WTC11 (cell line): ENCODE results near the gene ANGEL1. TPM values are rescaled to one million over a fixed set of nuclear protein-coding genes. Genes with fewer than 3 reads are reported as not detected.

Experiments used
- ATAC-seq: fragments of 200-7000 bp; cut with Tn5 transposase; 2 replicates; pipeline ENCODE4 v1.10.0; 2021; ENCODE audit warnings: mild to moderate bottlenecking, moderate library complexity
- CTCF ChIA-PET: fragments of 300-600 bp; sonication (Branson Sonifier 250); formaldehyde crosslinking; loops from one replicate; lab custom pipeline; 2021; ENCODE audit warnings: antibody characterized with exemption; lab: Charles Lee
- POLR2A ChIA-PET: fragments of 350-600 bp; sonication (Branson Sonifier 250); formaldehyde crosslinking; loops from one replicate; lab custom pipeline; 2021; ENCODE audit warnings: antibody characterized with exemption; lab: Charles Lee
- DNase-seq: peaks from one replicate; pipeline ENCODE4 v3.0.0; 2021; ENCODE audit warnings: low spot score
- H3K27ac Mint-ChIP-seq: 2 replicates; pipeline ENCODE4 v1.8.0; 2021; ENCODE audit warnings: mixed read lengths
- H3K27me3 Mint-ChIP-seq: 2 replicates; pipeline ENCODE4 v1.8.0; 2021; ENCODE audit warnings: low read depth, mild to moderate bottlenecking, moderate library complexity, mixed read lengths
- H3K36me3 Mint-ChIP-seq: 2 replicates; pipeline ENCODE4 v1.8.0; 2021; ENCODE audit warnings: mixed read lengths
- H3K4me1 Mint-ChIP-seq: 2 replicates; pipeline ENCODE4 v1.8.0; 2022; ENCODE audit warnings: mixed read lengths
- H3K4me3 Mint-ChIP-seq: 2 replicates; pipeline ENCODE4 v1.8.0; 2021; ENCODE audit warnings: mild to moderate bottlenecking, moderate library complexity, mixed read lengths
- H3K9me3 Mint-ChIP-seq: 2 replicates; pipeline ENCODE4 v1.8.0; 2021; ENCODE audit warnings: mixed read lengths
- E2F1 ChIP-seq: sonication (generic); formaldehyde crosslinking; IDR thresholded peaks from 2 replicates; pipeline ENCODE4 v1.8.0; 2022; ENCODE audit warnings: mild to moderate bottlenecking, missing genetic modification reagents
- EMX1 ChIP-seq: fragments of 250-450 bp; sonication (Bioruptor Pico); IDR thresholded peaks from 2 replicates; pipeline ENCODE4 v1.8.0; 2021; ENCODE audit warnings: mild to moderate bottlenecking
- FOXJ3 ChIP-seq: sonication (generic); formaldehyde crosslinking; IDR thresholded peaks from 2 replicates; pipeline ENCODE4 v1.9.0; 2021; ENCODE audit warnings: missing genetic modification reagents, mild to moderate bottlenecking, borderline replicate concordance
- FOXK1 ChIP-seq: sonication (generic); formaldehyde crosslinking; IDR thresholded peaks from 2 replicates; pipeline ENCODE4 v1.8.0; 2022; ENCODE audit warnings: mild to moderate bottlenecking, moderate library complexity, missing genetic modification reagents
- JUN ChIP-seq: sonication (generic); formaldehyde crosslinking; IDR thresholded peaks from 2 replicates; pipeline ENCODE4 v1.8.0; 2023; ENCODE audit warnings: mild to moderate bottlenecking, missing genetic modification reagents
- KAT7 ChIP-seq: sonication (generic); formaldehyde crosslinking; IDR thresholded peaks from 2 replicates; pipeline ENCODE4 v1.8.1; 2023; ENCODE audit warnings: missing genetic modification reagents, mild to moderate bottlenecking, borderline replicate concordance
- OVOL2 ChIP-seq: fragments of 250-450 bp; sonication (Bioruptor Pico); IDR thresholded peaks from 2 replicates; pipeline ENCODE4 v1.9.0; 2021; ENCODE audit warnings: mild to moderate bottlenecking, borderline replicate concordance
- PREB ChIP-seq: sonication (generic); formaldehyde crosslinking; IDR thresholded peaks from 2 replicates; pipeline ENCODE4 v1.8.1; 2022; ENCODE audit warnings: mild to moderate bottlenecking, missing genetic modification reagents, moderate library complexity, borderline replicate concordance
- SMAD3 ChIP-seq: sonication (generic); formaldehyde crosslinking; IDR thresholded peaks from 2 replicates; pipeline ENCODE4 v1.8.0; 2022; ENCODE audit warnings: missing genetic modification reagents, mild to moderate bottlenecking, borderline replicate concordance
- SMAD4 ChIP-seq: sonication (generic); formaldehyde crosslinking; IDR thresholded peaks from 2 replicates; pipeline ENCODE4 v1.8.0; 2022; ENCODE audit warnings: mild to moderate bottlenecking, missing genetic modification reagents
- SOX15 ChIP-seq: fragments of 250-450 bp; sonication (Bioruptor Pico); IDR thresholded peaks from 2 replicates; pipeline ENCODE4 v1.9.0; 2021; ENCODE audit warnings: mild to moderate bottlenecking
- TCF7 ChIP-seq: sonication (generic); formaldehyde crosslinking; IDR thresholded peaks from 2 replicates; pipeline ENCODE4 v1.8.0; 2022; ENCODE audit warnings: mild to moderate bottlenecking, low read depth, missing genetic modification reagents, moderate library complexity
- TP53 ChIP-seq: sonication (generic); formaldehyde crosslinking; IDR thresholded peaks from 2 replicates; pipeline ENCODE4 v1.8.1; 2023; ENCODE audit warnings: mild to moderate bottlenecking, missing genetic modification reagents
- ZNF121 ChIP-seq: sonication (generic); formaldehyde crosslinking; IDR thresholded peaks from 2 replicates; pipeline ENCODE4 v1.8.0; 2023; ENCODE audit warnings: missing genetic modification reagents
- ZNF416 ChIP-seq: fragments of 250-450 bp; sonication (Bioruptor Pico); IDR thresholded peaks from 2 replicates; pipeline ENCODE4 v1.9.0; 2021; ENCODE audit warnings: mild to moderate bottlenecking, inconsistent platforms
- ZSCAN18 ChIP-seq: fragments of 250-450 bp; sonication (Bioruptor Pico); IDR thresholded peaks from 2 replicates; pipeline ENCODE4 v2.1.2; 2022; ENCODE audit warnings: mild to moderate bottlenecking, moderate library complexity
- total RNA-seq: library from RNA; stranded (reverse); gene quantifications from 3 replicates; pipeline ENCODE4 v1.2.3, GENCODE V29; 2021
- TF ChIP-seq, protein P1 (sequence below): sonication (generic); formaldehyde crosslinking; IDR thresholded peaks from 2 replicates; pipeline ENCODE4 v1.8.0; 2022; ENCODE audit warnings: mild to moderate bottlenecking, missing genetic modification reagents
- TF ChIP-seq, protein P2 (sequence below): sonication (generic); formaldehyde crosslinking; IDR thresholded peaks from 2 replicates; pipeline ENCODE4 v1.8.1; 2023; ENCODE audit warnings: mild to moderate bottlenecking, missing genetic modification reagents, moderate library complexity
- TF ChIP-seq, protein P3 (sequence below): sonication (generic); formaldehyde crosslinking; IDR thresholded peaks from 2 replicates; pipeline ENCODE4 v1.8.1; 2023; ENCODE audit warnings: mild to moderate bottlenecking, missing genetic modification reagents

ANGEL1 gene
- total RNA-seq, 1 experiment from 2014 or later = 29.7 TPM

DNA sequence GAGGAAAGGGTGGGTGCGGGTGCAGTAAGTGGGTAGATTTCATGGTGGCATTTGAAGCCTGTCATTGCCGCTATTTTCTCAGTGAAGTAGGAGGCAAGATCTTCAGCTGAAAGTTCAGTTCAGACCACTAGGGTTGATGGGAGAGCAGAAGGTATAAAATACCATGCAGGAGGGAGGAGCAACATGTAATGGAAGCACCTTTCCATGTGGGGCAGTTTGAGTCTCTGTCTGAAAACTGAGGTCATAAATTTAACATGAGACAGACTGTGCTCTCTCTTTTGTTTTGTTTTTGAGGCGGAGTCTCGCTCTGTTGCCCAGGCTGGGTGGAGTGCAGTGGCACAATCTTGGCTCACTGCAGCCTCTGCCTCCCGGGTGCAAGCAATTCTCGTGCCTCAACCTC, 36.2 kb upstream of the ANGEL1 start:
- no peak overlapping the region for H3K4me3 Mint-ChIP-seq
- no peaks in the 10 kb centered on the region for H3K4me1 Mint-ChIP-seq
- TF ChIP-seq OVOL2 (CRISPR knock-in tag) (no peak), ZNF121 (CRISPR knock-in tag) (0 out of 2 replicates have a peak, but pooled peaks have one; percentile 38)
- no peaks in the 10 kb centered on the region for H3K9me3 Mint-ChIP-seq
- no peak overlapping the region for H3K27ac Mint-ChIP-seq
- ATAC-seq = peak; percentile 72
- no peak for DNase-seq
- no peaks in the 10 kb centered on the region for H3K36me3 Mint-ChIP-seq
- H3K27me3 Mint-ChIP-seq = no peaks in the 10 kb centered on the region
- POLR2A ChIA-PET = no interaction called here
- CTCF ChIA-PET = interaction anchor here (1.0 to 1.4 kb wide), 4 partner anchors 27 to 222 kb away, joined by 3 to 7 read pairs (median 4); no protein-coding TSS in a partner anchor

- no peak for TF ChIP-seq EMX1 (CRISPR knock-in tag)
- POLR2A ChIA-PET = no interaction called here
- H3K4me1 Mint-ChIP-seq = no peaks in the 10 kb centered on the region
- no peak overlapping the region for H3K27ac Mint-ChIP-seq
- no peak overlapping the region for H3K4me3 Mint-ChIP-seq
- no peaks in the 10 kb centered on the region for H3K27me3 Mint-ChIP-seq
- ATAC-seq (no peak), DNase-seq (no peak)
- H3K36me3 Mint-ChIP-seq = no peaks in the 10 kb centered on the region
- CTCF ChIA-PET = interaction anchor here (0.8 to 1.7 kb wide), 2 partner anchors 17 to 62 kb away, joined by 4 to 5 read pairs; no protein-coding TSS in a partner anchor
- H3K9me3 Mint-ChIP-seq = no peaks in the 10 kb centered on the region
These were observed 33.8 kb upstream of the ANGEL1 start for GRCh38 chr14:76846331-76847047.

GRCh38 chr14:76844223-76844622, 31.5 kb upstream of the ANGEL1 start:
- H3K27me3 Mint-ChIP-seq = no peaks in the 10 kb centered on the region
- TF ChIP-seq FOXK1 (CRISPR knock-in tag) = no peak
- TF ChIP-seq SMAD4 (CRISPR knock-in tag) = no peak
- no peak for TF ChIP-seq SMAD3
- TF ChIP-seq KAT7 (CRISPR knock-in tag) = no peak
- TF ChIP-seq PREB = no peak
- no peak for TF ChIP-seq JUN
- TF ChIP-seq ZNF416 (CRISPR knock-in tag) = no peak
- TF ChIP-seq, protein P1, sequence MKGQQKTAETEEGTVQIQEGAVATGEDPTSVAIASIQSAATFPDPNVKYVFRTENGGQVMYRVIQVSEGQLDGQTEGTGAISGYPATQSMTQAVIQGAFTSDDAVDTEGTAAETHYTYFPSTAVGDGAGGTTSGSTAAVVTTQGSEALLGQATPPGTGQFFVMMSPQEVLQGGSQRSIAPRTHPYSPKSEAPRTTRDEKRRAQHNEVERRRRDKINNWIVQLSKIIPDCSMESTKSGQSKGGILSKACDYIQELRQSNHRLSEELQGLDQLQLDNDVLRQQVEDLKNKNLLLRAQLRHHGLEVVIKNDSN (CRISPR knock-in tag) = 0 out of 2 replicates have a peak, but pooled peaks have one; percentile 2
- TF ChIP-seq, protein P2, sequence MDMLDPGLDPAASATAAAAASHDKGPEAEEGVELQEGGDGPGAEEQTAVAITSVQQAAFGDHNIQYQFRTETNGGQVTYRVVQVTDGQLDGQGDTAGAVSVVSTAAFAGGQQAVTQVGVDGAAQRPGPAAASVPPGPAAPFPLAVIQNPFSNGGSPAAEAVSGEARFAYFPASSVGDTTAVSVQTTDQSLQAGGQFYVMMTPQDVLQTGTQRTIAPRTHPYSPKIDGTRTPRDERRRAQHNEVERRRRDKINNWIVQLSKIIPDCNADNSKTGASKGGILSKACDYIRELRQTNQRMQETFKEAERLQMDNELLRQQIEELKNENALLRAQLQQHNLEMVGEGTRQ (CRISPR knock-in tag) = peak; percentile 43; the same call in 1 of the 2 replicates
- no peaks in the 10 kb centered on the region for H3K36me3 Mint-ChIP-seq
- POLR2A ChIA-PET = no interaction called here
- no peaks in the 10 kb centered on the region for H3K9me3 Mint-ChIP-seq
- DNase-seq (no peak), ATAC-seq (peak; percentile 97)
- H3K27ac Mint-ChIP-seq = no peak overlapping the region
- no peaks in the 10 kb centered on the region for H3K4me1 Mint-ChIP-seq
- H3K4me3 Mint-ChIP-seq = no peak overlapping the region
- CTCF ChIA-PET = interaction anchor here (1.0 kb wide), 1 partner anchor 59 kb away, joined by 3 read pairs; no protein-coding TSS in a partner anchor

GRCh38 chr14:76842414-76842813, 29.7 kb upstream of the ANGEL1 start:
- TF ChIP-seq ZSCAN18 = no peak
- TF ChIP-seq FOXJ3 (CRISPR knock-in tag) = no peak
- TF ChIP-seq TP53 (CRISPR knock-in tag) = no peak
- no peak for TF ChIP-seq SOX15 (CRISPR knock-in tag)
- TF ChIP-seq E2F1 (CRISPR knock-in tag) = no peak
- TF ChIP-seq, protein P3, sequence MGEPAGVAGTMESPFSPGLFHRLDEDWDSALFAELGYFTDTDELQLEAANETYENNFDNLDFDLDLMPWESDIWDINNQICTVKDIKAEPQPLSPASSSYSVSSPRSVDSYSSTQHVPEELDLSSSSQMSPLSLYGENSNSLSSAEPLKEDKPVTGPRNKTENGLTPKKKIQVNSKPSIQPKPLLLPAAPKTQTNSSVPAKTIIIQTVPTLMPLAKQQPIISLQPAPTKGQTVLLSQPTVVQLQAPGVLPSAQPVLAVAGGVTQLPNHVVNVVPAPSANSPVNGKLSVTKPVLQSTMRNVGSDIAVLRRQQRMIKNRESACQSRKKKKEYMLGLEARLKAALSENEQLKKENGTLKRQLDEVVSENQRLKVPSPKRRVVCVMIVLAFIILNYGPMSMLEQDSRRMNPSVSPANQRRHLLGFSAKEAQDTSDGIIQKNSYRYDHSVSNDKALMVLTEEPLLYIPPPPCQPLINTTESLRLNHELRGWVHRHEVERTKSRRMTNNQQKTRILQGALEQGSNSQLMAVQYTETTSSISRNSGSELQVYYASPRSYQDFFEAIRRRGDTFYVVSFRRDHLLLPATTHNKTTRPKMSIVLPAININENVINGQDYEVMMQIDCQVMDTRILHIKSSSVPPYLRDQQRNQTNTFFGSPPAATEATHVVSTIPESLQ = no peak
- no peak for TF ChIP-seq TCF7 (CRISPR knock-in tag)
- Mint-ChIP-seq H3K27ac (no peak overlapping the region), H3K4me3 (no peak overlapping the region), H3K36me3 (no peaks in the 10 kb centered on the region), H3K4me1 (no peaks in the 10 kb centered on the region), H3K27me3 (no peaks in the 10 kb centered on the region), H3K9me3 (no peaks in the 10 kb centered on the region)
- DNase-seq = no peak
- no peak for ATAC-seq
- ChIA-PET POLR2A (no interaction called here), CTCF (no interaction called here)
